Right atrium auricular region (tissue), 2 donors: Measurements from ENCODE around the gene ATP5MC3. TPM values are rescaled to one million over a fixed set of nuclear protein-coding genes. Genes with fewer than 3 reads are reported as not detected.

Experiments used
- DNase-seq: peaks from one replicate; pipeline ENCODE4 v3.0.0-alpha.2; 2019; ENCODE audit warnings: low spot score
- H3K27ac ChIP-seq, 2 donors: fragments of 200-600 bp; sonication (generic); 1 replicate in 1 of 2; 2 replicates in 1 of 2; pipeline ENCODE4 v1.5.1; 2016 to 2019
- H3K27me3 ChIP-seq, 2 donors: fragments of 200-600 bp; sonication (generic); one replicate each; pipeline versions ENCODE4 v1.5.1 to v1.6.0; 2017 to 2019
- H3K36me3 ChIP-seq: fragments of 200-600 bp; sonication (generic); one replicate; pipeline ENCODE4 v1.5.1; 2016
- H3K4me1 ChIP-seq, 2 donors: fragments of 200-600 bp; sonication (generic); one replicate each; pipeline versions ENCODE4 v1.5.1 to v1.6.0; 2017 to 2019
- H3K4me3 ChIP-seq, 2 donors: fragments of 200-600 bp; sonication (generic); 1 replicate in 1 of 2; 2 replicates in 1 of 2; pipeline ENCODE4 v1.5.1; 2017 to 2019; ENCODE audit warnings: mild to moderate bottlenecking in 1 of 2, moderate library complexity in 1 of 2
- H3K9me3 ChIP-seq, 2 donors: fragments of 200-600 bp; sonication (generic); one replicate each; pipeline ENCODE4 v1.5.1; 2019
- total RNA-seq, 2 donors: library from RNA; depleted of rRNA; stranded (reverse); fragments of >200 nt; gene quantifications; one replicate each; pipeline ENCODE4 v1.1.0, GENCODE V29; 2016
- TF ChIP-seq, protein P1 (sequence below), 2 donors: fragments of 200-600 bp; sonication (generic); IDR thresholded peaks; one replicate each; pipeline ENCODE4 v1.5.1; 2019; ENCODE audit warnings: antibody characterized with exemption in 2 of 2

The ATP5MC3 gene
- total RNA-seq, 2 donors from 2014 or later: 492 to 746 TPM

- Histone ChIP-seq H3K27ac (no peak overlapping the region), H3K27me3 (no peaks in the 10 kb centered on the region)
- peak; percentile 63 for DNase-seq
Measured at GRCh38 chr2:175207741-175208438, 26.4 kb upstream of the ATP5MC3 start.

GRCh38 chr2:175206866-175207265 is 25.4 kb upstream of the ATP5MC3 start:
- Histone ChIP-seq H3K4me1 (no peaks in the 10 kb centered on the region), H3K9me3 (no peaks in the 10 kb centered on the region), H3K27me3 (no peaks in the 10 kb centered on the region), H3K27ac (no peak overlapping the region), H3K36me3 (no peaks in the 10 kb centered on the region), H3K4me3 (no peak overlapping the region)
- TF ChIP-seq, protein P1, sequence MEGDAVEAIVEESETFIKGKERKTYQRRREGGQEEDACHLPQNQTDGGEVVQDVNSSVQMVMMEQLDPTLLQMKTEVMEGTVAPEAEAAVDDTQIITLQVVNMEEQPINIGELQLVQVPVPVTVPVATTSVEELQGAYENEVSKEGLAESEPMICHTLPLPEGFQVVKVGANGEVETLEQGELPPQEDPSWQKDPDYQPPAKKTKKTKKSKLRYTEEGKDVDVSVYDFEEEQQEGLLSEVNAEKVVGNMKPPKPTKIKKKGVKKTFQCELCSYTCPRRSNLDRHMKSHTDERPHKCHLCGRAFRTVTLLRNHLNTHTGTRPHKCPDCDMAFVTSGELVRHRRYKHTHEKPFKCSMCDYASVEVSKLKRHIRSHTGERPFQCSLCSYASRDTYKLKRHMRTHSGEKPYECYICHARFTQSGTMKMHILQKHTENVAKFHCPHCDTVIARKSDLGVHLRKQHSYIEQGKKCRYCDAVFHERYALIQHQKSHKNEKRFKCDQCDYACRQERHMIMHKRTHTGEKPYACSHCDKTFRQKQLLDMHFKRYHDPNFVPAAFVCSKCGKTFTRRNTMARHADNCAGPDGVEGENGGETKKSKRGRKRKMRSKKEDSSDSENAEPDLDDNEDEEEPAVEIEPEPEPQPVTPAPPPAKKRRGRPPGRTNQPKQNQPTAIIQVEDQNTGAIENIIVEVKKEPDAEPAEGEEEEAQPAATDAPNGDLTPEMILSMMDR (IDR thresholded peaks at IDR 0.05): no peak
- no peak for DNase-seq

More at GRCh38 chr2:175207741-175208438, 26.4 kb upstream of the ATP5MC3 start:
- no peaks in the 10 kb centered on the region for H3K9me3 ChIP-seq
- H3K4me1 ChIP-seq: no peaks in the 10 kb centered on the region
- no peak overlapping the region for H3K4me3 ChIP-seq
- H3K36me3 ChIP-seq: no peaks in the 10 kb centered on the region
- TF ChIP-seq, protein P1 (IDR thresholded peaks at IDR 0.05): no peak

DNA sequence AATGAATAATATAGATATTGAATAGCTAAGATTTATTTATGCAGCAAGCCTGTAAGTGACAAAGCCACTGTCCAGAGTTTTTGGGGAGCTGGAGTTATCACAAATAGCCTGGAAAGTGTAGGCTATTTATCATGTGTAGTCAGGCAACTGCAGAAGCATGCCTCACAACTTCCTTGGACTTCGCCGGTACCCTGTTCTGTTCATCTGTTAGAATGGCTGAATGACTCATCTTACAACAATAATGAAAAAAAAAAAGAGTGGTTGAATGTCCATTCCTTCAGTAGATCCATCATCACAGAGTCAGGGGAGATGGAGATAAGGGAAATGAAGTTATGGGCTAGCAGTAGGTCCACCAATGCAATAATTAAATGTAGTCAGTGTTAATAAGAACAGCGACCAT is 24.0 kb upstream of the ATP5MC3 start:
- TF ChIP-seq, protein P1 (IDR thresholded peaks at IDR 0.05): no peak
- Histone ChIP-seq H3K4me3 (no peak overlapping the region), H3K9me3 (no peaks in the 10 kb centered on the region), H3K36me3 (no peaks in the 10 kb centered on the region), H3K4me1 (no peaks in the 10 kb centered on the region), H3K27ac (no peak overlapping the region), H3K27me3 (no peaks in the 10 kb centered on the region)
- no peak for DNase-seq

DNA sequence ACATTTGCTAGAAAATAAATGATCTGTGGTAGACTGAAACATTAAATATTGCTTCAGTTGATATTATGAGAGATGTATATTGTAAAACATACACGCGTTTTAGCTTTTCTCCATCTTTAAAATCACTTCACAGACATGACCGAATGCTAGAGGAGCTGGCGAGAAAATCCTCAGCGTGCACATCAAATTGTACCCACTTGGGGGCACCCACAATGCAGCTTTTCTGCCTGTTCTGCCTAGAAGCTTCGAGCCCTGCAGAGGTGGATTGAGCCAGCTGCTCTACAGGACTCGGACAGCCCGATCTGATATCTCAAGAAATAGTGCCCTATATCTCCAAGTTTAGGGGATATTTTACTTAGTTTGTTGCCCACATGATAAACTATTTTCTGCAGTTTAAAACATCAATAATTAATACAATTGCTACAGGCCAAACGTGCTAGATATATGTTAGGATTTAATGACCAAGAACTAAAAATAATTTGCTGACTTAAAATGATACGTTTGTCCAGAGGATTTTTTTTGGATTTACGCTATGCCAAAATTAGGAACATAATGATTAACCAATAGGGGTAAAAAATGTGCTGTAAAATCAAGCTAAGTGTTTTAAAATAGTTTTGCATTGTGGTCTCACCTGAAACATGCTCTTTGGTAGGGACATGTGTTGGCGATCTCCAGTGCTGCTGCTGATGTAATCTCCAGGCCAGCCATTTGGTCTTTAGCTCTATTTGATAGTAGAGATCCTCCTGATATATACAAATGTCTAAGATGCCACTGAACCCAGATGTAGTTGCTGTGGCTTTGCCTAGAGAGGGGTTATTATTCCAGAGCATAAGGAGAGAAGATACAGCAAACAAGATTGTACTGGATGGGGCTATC is 22.3 kb upstream of the ATP5MC3 start:
- Histone ChIP-seq H3K9me3 (no peaks in the 10 kb centered on the region), H3K4me3 (no peak overlapping the region), H3K27me3 (no peaks in the 10 kb centered on the region), H3K27ac (no peak overlapping the region), H3K4me1 (no peaks in the 10 kb centered on the region), H3K36me3 (no peaks in the 10 kb centered on the region)
- DNase-seq: no peak
- TF ChIP-seq, protein P1 (IDR thresholded peaks at IDR 0.05): peak in 1 of 2 donors; percentile 61

DNA sequence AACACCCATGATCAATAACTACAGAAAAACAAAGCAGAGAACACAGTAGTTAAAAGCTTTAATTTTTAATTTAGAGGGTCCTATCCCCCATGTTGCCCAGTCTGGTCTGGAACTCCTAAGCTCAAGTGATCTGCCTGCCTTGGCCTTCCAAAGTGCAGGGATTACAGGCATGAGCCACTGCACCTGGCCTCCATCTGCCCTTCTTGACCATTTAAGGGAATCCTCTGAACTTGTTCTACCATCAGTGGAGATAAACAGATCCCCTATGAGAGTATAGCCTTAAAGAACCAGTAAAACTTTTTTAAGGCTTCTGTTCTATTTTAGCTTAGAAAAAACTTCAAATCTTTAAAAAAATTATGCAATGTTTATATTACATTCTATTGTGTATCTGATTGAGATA is 13.5 kb upstream of the ATP5MC3 start:
- Histone ChIP-seq H3K27ac (no peak overlapping the region), H3K4me3 (no peak overlapping the region), H3K27me3 (no peaks in the 10 kb centered on the region), H3K4me1 (no peaks in the 10 kb centered on the region), H3K9me3 (peaks cover 0 to 3% of the 10 kb centered on the region in 2 donors), H3K36me3 (no peaks in the 10 kb centered on the region)
- DNase-seq: no peak
- TF ChIP-seq, protein P1 (IDR thresholded peaks at IDR 0.05): no peak
